Measurements from ENCODE around the gene LRRC1.

The LRRC1 gene

DNA sequence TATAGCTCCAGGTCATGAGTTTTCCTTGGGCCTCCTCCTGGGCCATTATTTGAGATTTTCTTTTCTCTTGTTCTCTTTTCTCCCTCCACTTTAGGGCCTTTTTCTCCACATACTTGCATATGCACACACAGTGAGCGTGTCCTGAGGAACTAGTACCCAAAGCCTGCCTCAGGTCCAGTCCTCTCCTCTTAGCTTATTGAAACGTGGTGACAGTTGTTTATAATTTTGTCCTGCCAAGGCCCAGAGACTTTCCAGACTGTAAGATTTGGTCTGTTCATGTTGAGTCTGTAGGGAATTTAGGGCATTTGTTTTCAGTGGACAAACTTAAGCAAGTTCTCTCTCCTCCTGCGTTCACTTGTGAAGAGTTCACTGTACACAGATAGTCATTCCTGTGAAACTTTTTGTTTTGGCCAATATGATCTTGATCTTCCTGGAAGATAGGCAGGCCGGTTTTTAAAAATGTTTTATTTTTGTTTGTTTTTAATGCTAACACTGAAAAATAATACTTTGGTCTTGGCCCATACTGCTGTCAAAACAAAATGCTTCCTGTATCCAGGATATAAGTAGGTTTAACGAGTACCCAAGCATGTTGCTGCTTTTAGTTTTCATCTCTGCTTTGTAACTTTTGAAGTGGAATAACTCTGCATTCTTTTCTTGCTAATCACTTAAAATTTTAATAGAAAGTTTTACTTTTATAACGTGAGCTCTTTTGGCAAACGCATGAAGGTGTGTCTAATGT is 20.7 kb downstream of the LRRC1 start:
- no peak for DNase-seq

DNA sequence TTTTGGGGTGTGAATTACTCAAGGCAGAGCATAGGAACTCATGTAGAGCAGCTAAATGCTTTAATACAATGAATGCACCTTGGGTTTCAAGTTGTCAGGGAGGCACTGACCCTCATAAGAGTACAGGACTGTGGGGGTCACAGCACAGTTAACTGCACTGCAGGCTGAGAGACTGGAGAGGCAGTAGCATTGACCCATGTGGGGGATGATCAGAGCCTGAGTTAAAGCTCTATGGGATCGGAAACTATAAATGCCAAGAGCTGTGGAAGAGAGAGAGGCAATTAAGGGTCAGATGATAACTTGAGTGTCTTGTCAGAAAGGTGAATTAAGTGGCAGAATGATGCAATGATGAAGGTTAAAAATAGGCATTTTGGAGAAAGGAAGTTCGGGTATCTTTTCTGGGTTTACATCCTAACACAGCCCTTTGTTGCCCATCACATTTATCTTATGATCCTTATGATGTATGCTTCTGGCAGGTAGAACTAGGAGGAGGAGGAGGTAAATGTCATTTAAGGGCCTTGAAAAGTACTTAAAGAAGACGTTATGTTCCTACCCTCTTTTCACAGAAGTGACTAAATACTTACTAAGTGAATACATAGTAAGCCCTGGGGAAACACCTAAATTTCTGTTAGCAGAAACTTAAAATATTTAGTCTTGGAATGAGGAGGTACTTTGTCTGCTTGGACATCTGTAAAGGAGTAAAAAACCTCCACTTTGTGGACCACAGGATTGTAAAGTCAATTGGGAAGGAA is 24.2 kb downstream of the LRRC1 start:
- no peak for DNase-seq

DNA sequence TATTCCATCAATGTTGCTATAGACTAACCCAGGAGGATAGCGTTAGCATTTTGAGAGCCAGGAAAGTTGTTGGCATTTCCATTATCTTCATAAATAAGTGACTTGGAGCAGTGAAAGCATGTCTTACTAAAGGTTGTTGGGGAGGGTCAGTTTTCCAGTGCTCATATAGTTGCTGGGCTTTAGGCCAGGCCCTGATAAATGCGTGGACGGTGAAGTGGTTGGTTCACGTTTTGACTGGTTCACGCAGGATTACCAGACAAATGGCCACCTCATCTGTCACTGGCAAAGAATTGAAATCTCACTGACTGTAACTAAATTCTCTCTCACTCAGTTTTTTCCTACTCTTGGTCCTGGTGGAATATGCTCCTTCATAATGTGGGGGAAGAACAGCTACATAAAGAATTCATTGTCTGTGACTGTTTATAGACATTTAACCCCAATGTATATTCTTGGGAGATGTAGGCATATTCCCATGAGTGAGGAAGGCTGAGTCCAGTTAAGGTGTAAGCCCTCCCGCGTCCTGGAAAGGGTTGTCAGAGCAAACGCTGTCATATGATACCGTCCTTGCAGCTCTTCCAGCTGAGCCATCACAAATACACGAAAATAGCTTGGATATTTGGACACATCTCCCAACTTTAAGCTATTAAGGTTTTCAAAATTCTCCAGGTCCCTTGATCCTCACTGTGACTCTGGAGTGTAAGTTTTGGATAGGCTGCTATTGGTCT is 27.8 kb downstream of the LRRC1 start:
- DNase-seq = no peak

DNA sequence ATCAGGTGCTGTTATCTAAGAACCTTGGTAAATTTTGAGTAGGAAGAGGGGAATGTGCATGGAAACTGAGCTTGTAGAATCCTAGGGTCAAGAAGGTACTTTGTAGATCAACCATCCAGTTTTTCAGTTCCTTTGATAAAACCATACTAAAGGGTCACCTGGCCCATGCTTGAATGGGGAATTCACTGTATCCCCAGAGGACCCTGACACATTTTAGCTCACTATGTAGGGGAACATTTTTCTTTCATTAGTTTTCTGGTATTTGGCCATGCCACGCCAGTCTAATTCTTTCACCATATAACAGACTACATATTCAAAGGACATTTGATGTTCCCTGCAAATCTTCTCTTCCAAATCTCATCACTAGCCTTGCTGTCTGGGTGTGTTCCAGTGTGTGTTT is 29.9 kb downstream of the LRRC1 start:
- DNase-seq = no peak

DNA sequence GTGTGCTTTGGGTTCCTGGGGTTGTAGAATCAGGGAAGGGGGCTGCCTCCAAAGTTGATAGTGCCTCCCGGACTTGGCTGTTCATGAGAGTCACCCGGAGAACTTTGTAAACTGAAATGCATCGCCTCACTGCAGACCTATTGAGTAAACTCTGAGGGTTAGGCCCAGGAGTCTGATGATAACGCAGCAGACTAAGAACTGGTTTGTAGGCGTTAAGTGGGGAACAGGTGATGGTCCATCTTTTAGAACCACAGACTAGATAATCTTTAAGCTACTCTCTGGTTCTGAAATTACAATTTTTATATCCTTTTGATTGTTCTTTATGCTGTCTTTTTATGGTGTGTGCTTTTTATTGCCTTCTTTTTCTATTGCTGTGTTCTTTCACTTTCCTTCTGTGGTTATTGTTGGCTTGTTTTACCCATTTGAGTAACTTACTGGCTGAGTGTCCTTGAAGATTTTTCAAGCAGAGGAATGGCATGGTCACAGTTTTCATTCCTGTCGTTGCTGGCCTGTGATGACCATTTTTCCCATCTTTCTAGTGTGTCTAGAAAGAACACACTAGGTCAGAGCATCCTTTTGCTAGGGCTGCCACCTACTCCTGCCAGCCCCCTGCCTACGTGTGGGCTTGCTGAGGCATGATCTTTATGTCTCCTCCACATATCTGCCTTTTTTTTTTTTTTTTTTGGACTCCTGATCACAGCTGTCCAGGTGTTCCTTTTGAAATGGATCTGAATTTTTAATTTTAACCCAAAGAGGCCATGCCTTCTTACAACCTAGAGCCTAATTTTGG is 30.9 kb downstream of the LRRC1 start:
- no peak for DNase-seq

DNA sequence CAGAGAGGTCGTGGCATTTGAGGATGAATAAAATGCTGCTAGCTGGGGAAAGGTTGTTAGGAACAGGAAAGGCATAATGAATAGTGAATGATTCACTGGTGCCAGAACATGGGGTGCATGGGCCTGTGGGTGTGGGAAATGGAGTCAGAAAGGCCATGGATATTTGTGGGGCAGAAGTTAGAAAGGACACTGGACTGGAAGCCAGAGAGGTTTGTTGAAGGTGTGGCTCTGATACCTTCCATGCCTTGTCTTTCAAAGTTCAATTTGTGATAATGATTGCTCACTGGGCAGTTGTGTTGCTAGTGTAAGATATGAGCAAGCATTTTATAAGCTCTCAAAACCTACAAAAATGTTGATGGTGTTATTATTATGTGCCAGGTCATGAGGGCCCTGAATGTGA is 32.7 kb downstream of the LRRC1 start:
- DNase-seq = no peak

DNA sequence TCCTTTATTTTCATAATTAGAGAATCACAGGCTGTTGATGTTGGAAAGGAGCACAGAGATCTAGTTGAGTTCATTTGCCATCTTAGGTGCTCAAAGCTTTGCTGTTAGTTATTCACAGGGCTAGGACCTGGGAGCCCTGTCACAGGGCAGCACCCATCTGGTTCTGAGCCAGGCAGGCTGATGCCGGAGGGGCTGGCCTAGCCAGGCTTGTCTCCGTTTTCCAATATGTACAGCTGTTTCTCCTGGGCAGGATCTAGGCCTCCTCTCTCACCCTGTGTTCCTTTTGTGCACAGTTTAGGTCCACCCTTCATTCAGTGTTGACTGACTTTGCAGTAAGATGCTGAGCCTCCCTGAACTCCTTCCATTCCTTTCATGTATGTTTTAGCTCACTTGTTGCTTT is 33.4 kb downstream of the LRRC1 start:
- no peak for DNase-seq

DNA sequence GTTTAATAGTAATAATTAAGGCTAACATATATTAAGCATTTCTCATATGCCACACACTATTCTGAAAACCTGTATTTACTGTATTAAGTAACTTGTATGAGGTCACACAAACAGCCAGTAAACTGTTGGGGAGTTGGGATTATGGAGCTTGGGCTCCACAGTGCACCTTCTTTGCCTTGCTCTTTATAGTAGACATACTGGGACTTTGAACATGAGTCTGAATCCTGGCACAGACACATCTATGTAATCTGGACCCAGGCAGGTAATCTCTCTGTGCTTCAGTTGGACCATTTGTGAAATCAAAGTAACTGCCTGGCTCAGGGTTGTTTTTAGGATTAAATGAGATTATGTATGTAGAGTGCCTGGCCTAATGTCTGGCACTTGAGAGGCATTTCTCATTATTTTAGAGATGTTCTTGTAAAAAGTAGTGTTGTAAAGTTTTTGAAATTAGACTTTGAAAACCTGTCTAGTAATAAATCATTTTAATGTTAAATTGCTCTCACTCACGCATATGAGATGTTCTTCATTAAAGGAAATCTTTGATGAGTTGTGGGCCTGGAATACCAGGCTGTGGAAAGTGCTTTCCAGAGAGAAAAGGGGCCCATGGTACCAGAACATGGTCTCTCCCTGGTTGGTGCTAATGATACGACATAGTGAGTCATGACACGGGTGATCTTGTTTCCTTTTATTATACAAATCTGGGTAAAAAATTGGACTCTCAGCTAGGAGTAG is 34.3 kb downstream of the LRRC1 start:
- no peak for DNase-seq

DNA sequence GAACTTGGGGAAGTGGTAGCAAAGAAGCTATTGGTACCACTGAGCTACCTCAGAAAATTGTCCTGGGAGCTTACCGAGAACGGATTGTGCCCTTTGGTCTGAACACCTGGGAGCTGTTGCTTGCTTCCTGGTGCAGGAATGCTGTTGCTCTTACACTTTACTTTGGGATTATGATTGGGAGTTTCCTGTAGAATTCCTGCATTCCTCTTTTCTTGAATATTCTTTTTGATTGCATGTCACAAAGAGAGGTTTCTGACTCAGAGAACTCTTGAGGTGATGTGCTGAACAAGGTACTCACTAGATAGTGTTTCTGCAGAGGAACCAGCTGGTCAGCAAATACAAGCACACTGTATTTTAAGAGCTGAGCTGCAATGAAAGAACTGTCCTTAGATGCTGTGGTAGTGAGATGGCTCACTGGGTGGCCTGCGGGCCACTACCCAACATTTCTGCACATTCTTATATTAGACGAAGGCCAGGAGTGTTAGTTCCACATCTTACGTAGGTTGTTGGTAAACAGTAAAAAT is 35.0 kb downstream of the LRRC1 start:
- no peak for DNase-seq

DNA sequence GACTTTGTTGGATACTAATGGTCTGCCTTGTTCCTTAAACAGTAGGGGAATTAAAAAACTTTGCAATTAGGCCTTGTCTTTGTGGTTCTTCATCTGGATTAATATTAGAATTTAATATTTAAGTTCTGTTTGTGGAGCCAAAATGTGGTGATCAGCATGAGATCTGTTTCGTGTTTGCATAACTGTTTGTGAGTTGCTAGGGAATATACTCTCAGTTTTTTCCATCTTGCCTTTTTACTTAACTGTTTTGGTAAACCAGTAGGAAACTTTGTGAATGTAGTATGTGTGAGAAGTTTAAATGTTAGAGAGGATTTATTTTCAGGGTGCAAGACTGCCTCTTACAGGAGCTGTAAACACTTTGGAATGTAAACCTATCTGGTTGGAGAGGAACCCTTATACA is 35.6 kb downstream of the LRRC1 start:
- DNase-seq = no peak

DNA sequence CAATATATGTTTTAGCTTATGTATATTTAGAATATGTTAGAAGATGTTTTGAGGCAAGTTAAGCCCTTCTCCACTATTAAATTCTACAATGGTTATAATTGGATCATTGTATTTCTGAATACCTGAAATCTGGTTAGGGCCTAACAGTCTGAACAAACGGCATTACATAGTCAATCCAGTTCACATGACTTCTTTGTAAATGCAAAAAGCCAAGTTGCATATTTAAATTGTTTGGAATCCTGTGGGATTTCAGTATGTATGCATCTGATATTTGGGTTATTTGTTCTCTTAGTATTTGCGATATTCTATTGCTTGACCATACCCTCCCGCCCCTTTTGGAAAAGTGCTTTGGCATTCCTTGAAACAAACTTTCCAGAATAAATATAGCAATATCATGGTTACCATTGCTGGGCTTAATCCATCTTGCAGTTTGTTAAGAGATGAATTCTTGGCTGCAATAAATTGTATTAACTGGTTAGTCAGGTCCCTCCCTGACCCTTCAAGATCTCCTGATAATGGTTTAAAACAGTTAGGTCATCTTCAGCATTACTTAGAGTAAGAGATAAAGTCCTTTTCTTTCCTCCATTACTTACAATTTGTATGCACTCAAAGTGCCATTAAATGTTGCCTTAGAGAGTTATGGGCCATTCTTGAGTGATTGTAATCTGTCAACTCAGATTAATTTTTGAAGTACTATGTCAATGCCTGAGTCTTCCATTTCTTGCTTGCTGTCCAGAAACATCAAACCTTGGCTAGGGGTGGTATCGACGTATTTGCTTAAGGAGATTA is 36.5 kb downstream of the LRRC1 start:
- DNase-seq = no peak

DNA sequence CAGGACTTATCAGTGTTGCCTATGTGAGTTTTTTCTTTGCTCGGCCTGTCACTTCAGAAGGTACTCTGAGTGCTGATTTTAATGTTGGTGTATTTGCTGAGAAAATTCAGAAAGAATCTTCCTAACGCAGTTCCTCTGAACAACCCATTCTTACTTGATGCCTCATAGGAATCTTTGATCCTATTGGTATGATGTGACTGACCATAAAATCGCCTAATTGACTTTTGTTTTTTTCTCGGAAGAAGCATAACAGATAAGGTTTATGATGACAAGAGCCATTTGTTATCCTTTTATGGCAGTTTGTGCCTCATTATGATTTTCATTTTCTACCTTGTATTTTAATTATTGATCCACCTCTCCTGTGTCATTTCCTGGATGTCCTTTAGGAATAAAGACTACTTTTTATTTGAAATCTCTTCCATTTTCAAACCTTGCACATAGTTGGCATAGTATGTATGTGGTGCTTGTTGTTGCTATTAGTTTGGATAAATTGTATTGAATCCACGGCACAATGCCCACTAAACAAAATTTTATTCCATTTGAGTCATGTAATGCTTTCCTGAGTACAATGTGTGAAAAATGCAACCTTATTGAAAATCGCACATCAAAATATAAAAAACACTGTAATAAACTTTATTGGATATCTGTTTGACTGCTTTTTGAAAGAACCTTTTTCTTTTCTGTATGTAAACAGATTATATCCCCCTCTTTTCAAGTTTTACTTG is 37.3 kb downstream of the LRRC1 start:
- no peak for DNase-seq

DNA sequence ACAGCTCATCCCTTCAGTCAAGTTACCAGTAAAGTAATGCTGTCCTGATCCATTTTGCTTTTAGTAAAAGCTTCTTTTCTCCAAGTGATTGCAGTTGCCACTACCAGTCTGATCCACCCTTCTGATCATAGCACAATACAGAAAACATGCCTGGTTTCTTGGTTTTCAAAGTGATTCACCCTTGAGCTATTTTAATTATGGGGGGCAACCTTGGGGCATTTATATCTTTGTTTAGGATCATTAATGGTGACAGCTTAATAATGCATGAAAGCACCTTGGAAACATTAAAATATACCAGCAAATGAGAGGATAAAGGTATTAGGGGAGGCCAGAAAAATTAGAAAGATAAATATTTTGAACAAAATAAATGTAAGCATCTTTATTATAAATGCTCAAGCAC is 38.4 kb downstream of the LRRC1 start:
- no peak for DNase-seq

DNA sequence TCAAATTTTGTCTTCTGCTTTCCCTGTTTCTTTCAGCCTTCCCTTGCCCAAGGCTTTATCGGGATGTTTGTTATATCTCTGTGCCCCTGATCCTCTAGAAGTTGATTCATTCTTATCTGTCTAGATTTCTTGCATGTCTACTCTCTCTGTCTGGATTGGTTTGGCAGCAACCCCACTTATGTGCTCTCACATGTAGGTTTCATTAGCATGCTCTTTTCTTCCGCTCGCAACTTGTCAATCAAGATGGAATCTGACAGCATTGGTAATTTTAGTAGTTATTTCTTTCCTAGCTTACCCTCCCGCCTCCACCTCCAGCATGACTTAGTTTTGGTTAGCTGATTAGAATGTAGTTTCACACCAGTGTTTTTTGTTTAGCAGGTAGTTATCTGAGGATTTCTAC is 39.3 kb downstream of the LRRC1 start:
- no peak for DNase-seq

DNA sequence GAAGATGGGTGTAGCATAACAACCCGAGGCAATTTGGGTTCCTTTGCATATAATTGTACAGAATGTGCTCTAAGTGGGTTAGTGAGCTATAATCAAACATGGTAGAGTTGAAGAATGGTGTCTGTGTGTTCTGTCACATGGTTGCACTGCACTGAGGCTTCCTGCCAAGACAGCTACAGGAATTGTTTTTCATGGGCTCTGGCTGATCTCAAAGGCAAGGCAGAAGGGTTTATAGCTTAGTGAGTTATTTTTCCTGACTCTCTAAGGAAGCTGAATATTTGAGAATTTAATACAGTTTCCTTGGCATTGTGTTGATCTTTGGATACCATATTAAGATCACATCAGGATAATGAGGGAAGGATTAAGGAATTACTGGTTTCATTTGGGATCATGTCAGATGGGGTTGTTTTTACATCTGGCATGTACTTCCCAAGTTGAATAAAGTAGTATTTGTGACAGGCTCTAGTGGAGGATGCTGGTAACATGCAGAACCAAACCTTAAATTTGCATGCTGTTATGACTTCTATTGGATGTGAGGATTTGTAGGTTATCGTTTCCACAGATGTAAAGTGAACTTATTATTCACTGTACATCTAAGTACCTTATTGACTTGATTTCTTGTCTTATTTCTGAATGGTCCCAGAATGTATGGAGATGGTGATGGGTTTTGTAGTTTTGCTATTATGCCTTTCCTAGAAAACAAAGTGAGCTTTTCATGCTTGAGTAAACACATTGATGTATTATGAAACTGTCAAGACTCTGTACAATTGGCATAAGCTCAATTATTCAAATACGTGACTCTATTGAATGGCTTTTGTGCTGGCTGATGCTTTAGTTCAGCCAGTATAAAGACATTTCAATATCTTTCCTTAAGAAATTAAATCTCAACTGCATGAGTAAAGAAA is 43.3 kb downstream of the LRRC1 start:
- no peak for DNase-seq

DNA sequence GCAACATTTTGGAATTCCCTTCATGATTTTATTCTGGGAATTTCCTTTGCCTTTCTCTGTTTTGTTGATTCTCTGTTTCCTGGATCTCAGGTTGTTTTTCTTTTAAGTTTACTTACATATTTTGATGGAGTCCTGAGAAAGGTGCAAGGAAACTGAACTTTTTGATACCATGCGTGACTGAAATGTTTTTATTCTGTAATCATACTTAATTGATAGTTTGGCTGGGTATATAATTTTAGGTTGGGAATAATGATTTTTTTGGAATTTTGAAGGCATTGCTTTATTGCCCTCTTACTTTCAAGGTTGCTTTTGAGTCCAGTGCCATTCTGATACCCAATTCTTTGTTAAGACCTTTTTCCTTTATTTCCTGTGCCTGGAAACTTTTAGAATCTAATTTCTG is 45.2 kb downstream of the LRRC1 start:
- no peak for DNase-seq

DNA sequence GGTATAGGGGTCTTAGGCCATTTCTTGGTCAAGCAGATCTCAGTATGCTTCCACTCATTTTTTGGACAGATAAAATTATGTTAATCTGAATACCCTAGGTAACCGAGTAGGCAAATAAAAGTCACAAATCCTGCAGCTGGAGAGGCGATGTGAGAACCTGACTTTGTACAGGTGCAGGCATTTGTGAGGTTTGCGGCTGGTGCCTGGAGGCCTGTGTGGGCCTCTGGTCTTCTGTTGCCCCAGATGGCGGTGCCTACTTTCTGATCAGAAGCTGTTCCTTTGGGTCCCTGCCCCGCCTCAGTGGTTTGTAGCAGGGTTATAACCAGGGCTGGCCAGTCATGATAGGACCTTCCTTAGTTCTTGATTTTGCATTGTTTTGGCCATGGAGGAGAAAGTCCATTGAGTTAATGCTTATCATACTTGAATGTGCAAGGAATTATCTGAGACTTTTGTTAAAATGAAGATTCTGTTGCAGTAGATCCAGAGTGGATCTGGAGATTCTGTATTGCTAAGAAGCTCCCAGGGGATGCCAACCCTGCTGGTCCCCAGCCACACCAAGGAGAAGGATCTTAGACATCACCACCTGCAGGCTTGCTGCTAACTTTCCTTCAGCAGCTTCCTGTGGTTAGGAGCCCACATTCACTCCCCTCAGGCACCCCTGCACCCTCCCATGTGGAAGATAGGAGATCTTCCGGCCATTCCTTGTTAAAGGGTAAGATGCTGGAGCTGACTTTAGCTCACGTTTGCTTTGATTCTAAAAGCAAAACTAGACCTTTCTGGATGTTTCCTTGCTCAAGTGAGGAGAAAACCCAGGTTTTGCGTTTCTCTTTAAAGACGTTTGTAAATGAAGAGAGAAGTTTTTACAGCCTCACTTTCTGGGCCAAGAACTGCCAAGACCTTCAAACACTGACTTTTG is 50.7 kb downstream of the LRRC1 start:
- DNase-seq = no peak

DNA sequence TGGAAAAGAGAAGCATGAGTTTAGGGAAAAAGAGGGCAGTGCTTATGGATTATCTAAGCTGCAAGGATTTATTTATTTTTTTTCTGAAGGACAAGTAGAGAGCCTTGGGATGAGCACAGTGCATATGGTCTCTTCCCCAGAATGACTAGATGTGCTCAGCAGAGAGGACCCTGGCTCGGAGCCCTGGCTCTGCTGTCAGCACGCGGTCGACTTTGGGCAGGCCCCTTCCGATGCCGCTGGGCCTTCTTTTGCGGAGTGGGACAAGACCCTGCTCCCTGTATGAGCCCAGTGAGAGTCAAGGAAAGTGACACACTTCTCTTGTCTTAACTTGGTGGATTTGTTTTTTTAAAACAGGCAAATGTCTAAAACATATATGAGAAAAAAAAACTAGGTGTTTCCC is 51.4 kb downstream of the LRRC1 start:
- DNase-seq = no peak

All from right kidney (tissue), 1 donor.